HT-29 (cell line): ENCODE results near the gene KLHL22. TPM values are rescaled to one million over a fixed set of nuclear protein-coding genes. Genes with fewer than 3 reads are reported as not detected.
"Not testable (repeated sequence)": the region's sequence is repeated elsewhere in the genome, so short reads cannot be mapped to it uniquely, and the experiment has no call there.

Source experiments
- DNase-seq: peaks from one replicate; pipeline ENCODE4 v3.0.0-alpha.2; 2015; ENCODE audit warnings: low spot score
- total RNA-seq: library from RNA; depleted of rRNA; stranded (reverse); fragments of >200 nt; shearing (Covaris generic); gene quantifications from 2 replicates; pipeline ENCODE4 v1.2.3, GENCODE V29; 2014; rRNA removed

Gene KLHL22, protein sequence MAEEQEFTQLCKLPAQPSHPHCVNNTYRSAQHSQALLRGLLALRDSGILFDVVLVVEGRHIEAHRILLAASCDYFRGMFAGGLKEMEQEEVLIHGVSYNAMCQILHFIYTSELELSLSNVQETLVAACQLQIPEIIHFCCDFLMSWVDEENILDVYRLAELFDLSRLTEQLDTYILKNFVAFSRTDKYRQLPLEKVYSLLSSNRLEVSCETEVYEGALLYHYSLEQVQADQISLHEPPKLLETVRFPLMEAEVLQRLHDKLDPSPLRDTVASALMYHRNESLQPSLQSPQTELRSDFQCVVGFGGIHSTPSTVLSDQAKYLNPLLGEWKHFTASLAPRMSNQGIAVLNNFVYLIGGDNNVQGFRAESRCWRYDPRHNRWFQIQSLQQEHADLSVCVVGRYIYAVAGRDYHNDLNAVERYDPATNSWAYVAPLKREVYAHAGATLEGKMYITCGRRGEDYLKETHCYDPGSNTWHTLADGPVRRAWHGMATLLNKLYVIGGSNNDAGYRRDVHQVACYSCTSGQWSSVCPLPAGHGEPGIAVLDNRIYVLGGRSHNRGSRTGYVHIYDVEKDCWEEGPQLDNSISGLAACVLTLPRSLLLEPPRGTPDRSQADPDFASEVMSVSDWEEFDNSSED
- 12.8 and 15.7 TPM in 2 replicates for total RNA-seq

DNA sequence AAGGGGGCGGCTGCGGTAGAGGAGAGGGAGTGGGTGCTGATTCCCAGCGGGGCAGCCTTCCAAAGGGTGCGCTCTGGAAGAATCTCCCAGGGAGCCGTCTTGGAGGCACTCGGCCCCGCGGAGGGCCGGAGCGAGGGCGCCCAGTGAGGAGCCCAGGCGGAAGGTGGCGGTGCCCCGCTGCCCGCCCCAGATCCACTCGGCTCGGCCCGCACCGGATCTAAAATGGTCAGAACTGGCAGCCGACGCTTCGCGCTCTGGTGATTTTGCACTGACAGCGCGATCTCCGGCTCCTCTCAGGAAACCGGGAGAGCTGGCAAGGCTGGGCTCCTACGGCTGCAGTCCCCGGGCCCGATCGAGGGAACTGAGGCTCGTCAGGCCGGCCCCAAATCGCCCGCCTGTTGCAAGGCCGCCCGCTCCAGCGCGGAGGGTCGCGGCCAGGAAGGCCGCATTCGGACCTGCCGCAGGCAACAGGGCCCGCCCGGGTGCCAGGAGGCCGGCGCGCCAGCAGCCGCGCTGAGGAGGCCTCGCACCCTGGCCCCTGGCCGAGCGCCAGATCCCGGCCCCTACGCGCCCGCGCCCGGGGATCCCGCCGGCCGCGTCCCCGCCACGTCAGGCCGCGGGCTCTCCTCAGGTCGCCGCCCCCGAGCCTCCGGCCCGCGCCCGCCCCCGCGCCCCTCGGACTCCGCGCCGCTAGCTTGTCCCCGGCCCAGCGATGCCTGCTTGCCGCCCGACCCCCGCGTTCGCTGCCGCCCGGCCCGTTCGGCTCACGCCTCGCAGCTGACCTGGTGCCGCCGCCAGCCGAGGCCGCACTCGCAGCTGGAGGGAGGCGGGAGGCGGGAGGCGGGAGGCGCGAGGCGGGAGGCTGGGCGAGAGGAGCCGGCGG, at the start of gene KLHL22:
Gene KLHL22 (minus strand): TSS at position 818 of the 883 bp plus-strand sequence. CDS start 6,584 bp downstream, outside the sequence.
- DNase-seq: peak; percentile 50

DNA sequence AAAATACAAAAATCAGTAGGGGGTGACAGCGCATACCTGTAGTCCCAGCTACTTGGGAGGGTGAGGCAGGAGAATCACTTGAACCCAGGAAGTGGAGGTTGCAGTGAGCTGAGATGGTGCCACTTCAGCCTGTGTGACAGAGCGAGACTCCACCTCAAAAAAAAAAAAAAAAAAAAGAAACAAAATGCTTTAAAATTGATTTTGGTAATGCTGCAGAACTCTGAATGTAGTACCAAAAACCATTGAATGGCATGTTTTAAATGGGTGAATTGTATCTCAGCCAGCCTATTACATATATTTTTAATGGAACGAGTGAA, 49.7 kb upstream of the KLHL22 start:
- not testable (repeated sequence) for DNase-seq

DNA sequence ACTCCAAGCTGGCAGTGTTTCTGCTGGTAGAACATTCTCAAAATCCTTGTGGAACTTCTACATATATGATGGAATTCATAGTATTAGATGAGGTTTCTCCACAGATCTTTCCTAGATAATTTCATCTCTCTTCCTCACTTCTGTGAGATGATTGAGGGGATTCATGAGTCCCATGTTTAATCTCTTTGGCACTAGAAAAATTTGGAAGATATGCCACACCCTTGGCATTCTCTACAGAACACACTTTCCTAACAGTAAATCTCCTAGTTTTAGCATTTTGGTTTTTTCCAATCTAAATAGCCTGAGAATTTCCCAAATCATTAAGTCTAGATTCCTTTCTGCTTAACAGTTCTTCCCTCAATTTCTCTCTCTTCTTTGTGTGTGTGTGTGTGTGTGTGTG, 47.1 kb upstream of the KLHL22 start:
- no peak for DNase-seq

DNA sequence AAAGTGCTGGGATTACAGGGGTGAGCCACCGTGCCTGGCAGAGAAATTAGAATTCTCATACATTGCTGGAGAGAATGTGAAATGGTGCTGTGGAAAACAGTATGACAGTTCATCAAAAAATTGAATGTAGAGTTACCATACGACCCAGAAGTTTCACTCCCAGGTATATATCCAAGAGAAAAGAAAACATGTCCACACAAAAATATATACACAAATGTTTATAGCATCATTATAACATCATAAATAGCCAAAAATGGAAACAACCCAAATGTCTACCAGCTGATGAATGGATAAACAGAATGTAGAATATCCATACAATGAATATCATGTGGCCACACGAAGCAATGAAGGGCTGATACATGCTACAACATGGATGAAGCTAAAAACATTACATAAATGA, 46.5 kb upstream of the KLHL22 start:
- DNase-seq: no peak

DNA sequence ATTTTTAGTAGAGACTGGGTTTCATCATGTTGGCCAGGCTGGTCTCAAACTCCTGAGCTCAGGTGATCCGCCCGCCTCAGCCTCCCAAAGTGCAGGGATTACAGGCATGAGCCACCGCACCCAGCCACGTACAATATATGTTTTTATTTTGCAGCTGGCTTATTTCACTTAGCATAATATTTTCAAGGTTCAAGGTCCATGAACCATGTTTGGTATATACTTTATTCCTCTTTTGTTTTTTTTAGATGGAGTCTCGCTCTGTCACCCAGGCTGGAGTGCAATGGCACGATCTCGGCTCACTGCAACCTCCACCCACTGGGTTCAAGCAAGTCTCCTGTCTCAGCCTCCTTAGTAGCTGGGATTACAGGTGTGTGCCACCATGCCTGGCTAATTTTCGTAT, 43.3 kb upstream of the KLHL22 start:
- DNase-seq: not testable (repeated sequence)

DNA sequence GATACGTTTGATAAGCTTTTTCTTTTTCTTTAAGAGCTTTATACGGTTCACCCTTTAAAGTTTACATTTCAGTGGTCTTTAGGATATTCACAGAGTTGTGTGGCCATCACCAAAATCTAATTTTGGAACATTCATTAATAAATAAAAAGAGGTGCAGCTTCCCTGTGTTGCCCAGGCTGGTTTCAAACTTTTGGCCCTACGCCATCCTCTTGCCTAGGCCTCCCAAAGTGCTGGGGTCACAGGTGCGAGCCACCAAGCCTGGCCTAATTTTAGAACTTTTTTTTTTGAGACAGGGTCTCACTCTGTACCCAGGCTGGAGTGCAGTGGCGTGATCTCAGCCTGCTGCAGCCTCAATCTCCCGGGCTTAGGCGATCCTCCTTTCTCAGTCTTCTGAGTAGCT, 42.4 kb upstream of the KLHL22 start:
- no peak for DNase-seq

DNA sequence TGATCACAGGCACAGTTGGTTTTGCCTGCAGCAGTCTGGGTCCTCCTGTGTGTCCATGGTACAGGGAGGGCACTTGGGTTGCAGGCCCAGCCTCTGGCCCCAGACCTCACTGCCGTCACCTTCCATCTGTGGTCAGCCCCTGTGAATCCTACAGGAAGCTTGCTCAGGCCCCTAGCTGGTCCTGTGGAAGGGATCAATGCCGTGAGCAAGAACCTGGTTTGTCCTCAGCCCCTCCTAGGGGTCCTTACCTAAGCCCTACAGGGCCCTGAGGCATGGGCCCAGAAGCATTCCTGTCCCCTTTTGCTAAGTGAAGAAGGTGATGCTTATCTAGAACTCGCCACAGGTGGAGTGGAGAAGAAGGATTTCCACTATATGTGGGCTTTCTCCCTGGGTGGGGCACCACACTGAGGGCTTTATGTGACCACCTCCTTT, 41.7 kb upstream of the KLHL22 start:
- DNase-seq: no peak

DNA sequence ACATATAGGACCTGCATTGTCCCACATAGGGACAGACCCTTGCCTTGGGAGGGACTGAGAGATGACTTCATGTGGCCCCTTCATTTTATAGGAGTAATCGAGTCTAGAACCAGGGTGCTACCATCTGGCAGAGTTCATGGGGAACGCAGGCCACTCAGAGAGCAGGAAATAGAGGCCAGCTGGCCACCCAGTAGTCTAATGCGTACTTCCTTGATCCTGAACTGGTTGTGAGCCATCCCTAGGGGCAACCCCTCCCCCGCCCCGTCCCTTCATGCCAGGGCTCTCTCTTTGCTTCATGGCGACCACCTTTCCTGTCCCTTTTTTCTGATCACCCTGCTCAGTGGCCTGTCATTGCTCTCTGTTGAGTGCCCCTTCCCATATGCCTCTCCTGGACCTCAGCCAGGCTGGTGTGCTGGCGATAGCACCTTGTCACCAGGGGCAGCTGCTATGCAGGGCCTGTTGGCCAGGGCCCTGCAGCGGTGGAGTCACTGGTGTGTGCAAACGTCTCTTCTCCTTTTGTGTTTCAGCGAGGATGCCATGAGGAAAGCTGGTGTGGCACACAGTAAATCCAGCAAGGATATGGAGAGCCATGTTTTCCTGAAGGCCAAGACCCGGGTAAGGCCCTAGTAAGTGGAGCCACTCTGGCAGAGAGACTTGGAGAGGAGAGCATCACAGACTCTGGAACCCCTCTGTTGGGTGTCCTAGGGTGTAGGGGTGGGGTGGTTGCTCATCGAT, 41.2 kb upstream of the KLHL22 start:
- no peak for DNase-seq

DNA sequence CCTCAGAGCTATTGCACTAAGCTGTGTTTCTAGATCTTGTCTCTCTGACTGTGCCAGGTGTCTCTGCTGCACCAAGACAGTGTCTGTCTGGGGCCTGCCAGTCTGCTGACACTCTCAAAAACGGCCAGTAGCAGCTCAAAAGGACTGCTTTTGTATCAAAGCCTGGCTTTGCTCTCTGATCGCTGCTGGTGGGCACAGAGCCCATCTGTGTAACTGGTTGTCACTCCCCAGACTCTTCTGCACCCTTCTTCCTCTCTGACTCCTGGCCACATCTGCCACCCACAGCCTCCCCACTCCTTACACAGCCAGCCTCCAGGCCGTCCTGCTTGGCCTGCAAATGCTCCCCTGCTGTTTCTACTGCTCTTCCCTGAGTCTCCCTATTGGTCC, 38.3 kb upstream of the KLHL22 start:
- no peak for DNase-seq

DNA sequence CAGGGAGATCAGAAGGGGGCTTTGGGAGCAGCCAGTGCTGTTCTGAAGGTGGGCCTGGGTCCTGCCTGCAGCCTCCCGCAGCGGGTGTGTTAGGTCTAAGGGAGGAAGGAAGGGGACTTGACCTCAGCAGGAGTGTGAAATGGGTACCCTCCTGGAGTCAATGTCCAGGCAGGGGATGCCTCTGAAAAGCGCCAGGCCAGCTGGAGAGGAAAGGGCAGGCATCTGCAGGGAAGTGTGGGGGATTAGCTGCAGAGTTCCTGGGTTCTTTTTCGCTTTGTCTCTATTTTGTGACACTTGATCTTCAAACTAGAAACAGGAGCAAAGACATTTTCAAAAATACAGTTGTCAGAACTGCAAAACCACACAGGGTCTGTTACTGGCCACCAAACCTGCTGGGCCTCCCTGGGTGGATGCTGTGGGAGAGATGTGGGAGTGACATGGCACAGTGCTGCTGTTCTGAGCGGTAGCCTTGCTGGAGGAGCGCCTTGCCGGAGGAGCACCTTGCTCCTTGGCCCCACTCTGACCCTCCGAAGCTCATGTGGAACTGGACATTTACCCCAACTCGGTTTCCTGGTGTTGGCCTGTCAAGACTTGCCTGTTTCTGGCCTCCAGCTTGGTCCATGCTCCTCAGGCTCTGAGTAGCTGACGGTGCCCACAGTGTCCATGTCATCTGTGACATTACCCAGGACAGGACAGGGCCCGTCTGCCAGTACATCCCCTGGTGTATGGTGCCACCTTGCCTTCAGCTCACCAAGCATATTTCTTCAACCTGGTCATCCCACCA, 37.7 kb upstream of the KLHL22 start:
- DNase-seq: no peak

DNA sequence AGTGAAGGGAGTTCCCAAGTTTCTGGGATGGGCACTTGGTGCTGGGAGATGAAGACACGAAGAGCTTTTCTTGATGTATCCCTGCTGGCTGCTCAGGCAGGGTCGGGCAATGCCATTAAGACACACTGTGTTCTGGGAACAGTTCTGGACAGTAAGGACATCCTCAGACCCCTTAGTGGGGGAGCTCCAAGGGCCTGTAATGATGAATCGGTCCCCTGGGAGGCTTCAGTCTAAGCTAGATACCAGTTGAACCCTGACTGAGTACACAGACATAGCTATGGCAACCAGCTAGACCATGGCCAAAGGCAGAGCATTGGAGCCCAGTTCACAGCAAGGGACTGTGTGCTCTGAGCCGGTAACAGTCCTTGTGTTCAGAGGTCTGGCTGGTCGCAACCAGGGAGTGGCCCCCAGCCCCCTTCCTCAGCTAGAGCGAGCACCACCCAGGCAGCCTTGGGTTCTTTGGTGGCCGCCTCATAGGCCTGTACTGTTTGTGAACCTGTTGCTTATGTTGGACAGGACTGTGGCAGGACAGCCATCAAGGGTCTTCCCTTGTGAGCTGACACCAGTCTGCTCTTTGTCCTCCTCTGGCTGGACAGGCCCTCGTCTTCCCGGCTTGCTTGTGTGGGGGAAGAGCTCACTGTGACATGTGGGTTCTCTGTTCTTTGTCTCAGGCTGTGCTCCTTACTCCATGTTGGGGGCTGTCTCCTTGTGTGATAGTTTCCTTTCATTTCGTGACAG, 36.8 kb upstream of the KLHL22 start:
- no peak for DNase-seq

DNA sequence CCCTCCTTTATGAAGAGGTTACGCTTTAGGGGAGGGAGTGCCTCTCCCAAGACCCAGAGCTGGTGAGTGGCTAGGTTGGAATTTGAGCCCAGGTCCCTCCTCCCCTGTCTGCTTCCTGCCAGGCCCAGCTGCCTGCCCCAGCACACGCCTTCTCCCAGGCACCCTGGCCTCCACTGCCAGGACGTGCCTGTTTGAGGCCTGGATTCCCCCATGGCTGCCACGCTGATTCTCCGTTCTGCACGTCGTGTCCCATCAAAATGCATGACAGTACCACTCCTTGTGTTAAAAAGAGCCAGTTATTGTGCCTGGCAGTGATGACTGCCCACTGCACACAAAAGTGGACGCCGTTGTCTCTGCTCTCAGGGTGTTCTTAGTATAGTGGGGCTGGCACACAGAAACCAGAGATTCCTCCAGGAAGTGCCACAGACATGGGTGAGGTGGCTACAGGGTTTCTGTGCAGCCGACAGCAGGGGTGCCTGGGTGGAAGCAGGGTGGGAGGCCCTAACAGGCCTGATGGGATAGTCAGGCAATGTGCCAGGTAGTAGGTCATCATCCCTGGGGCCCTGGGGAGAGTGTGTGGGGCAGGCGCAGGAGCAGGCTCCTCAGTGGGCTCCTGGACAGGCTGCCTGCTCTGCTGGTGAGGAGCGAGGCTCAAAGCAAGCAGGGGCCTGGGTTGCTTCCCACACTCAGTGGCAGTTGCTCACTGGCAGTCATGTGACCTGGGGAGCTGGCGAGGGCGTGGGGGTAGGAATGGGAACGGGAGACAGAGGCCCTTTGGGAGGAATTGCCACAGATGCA, 36.0 kb upstream of the KLHL22 start:
- DNase-seq: peak; percentile 86

DNA sequence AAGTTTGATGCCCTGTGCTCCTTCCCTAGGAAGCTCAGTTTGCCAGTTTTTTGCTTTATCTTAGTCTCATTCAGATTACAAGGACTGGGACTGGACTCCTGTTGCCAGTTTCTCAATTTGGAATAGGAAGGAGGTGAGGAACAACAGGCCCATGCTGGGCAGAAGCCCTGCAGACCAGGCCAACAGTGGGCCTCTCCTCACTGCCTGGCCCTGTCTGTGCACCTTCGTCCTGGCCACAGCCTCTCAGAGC, 35.5 kb upstream of the KLHL22 start:
- DNase-seq: no peak

DNA sequence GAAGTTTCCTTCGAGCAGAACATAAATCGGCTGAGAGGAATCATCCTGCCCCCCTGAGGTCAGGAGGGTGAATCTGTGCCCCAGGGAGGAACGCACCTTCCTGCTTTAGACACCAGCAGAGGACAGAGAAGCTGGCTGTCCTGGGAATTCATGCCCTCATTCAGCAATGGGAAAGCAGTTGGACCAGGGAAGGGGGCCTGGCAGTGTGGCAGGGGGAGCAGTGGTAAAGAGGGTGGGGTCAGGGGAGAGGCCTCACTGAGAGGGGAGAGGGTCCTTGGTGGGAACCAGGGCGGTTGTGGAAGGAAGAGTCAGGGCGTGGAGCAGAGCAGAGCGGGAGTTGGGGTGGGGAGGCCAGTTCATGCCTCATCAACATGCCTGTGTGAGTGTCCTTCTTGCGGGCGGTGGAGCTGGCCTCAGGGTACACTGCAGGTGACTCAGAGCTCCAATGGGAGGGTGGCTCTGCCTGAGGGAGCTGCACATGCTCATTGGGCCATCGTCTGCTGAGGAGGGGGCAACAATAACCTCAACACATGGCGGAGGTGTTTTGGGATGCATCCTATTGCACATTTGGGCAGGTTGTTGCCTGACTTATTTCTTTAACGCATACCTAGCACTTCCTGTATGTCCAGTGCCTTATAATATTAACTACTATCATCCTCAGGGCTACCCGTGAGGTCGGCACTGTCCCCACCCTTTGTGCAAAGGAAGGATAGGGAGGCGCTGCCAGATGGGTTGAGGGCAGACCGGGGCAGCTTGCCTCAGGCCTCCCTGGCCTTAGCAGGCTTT, 35.0 kb upstream of the KLHL22 start:
- peak; percentile 81 for DNase-seq

DNA sequence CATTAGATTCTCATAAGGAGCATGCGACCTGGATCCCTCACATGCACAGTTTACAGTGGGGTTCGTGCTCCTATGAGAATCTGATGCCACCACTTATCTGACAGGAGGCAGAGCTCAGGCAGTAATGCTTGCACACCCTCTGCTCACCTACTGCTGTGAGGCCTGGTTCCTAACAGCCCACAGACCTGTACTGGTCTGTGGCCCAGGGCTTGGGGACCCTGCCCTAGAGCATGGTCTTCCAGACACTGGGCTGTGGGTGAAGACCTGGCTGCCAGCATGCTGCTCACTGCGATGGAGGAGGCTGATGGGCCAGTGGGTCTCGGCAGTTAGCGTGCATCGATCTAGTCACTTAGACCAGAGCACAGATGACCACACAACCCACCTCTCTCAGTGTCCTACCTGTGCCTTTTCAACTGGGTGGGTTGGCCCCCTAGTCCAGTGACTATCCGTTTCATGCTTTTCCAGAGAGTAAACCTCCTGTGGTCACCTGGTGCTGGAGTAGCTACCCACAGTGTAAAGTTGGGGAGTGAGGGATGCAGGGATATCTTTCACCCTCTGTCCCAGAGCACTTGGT, 32.9 kb upstream of the KLHL22 start:
- DNase-seq: no peak

DNA sequence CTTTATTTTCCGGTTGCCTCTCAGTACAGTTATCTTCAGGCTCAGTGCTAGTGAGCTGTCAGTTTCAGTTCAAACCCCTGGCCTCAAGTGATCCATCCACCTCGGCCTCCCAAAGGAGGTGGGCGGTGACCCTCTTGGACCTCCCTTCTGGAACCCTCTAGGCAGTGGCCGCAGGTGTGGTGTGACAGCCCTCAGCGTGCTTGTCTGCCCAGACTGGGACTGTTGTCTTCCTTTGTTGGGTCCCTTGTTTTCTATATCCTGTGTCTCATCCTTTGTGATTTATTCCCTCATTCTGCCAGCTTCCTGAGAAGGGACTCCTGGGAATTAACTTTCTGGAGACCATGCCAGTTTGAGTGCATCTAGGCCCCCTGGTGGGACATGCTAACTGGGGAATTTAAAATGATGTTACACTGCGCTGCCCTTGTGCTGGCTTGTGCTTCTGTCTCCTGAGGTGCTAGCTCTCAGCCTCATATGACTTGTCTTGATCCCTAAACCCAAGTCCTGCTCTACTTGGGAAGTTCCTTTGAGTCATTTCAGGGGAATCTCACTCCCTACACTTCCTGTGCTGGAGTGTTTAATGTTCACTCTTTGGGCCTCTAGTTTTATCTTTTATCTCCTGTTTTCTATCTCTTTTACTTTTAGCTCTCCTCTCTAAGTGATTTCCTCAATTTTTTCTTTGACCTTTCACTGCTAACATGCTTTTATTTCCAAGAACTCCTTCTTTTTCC, 31.2 kb upstream of the KLHL22 start:
- no peak for DNase-seq

DNA sequence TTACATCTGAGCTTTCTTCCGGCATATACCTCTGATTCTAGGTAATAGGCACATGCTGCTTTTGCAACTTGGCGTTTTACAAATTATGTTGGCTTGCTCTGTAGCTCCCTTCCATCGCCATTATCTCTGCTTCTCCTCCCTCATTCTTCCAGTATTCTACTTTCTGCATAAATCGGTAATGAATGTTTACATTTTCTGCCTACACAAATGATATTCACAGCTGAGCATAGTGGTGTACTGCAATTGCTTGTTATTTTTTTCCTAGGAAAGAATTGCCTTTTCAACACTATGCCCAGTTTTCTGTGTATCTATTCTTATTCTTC, 30.7 kb upstream of the KLHL22 start:
- no peak for DNase-seq

DNA sequence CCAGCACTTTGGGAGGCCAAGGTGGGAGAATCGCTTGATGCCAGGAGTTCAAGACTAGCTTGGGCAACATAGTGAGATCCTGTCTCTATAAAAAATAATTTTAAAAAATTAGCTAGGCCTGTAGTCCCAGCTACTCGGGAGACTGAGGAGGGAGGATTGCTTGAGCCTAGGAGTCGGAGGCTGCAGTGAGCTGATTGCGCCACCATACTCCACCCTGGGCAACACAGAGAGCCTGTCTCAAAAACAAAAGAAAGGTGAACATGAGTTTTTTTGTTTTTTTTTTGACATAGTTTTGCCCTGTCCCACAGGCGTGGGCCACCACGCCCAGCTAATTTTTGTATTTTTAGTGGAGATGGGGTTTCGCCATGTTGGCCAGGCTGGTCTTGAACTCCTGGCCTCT, 29.5 kb upstream of the KLHL22 start:
- DNase-seq: no peak
